MCF 10A (cell line): ENCODE measurements around the gene SLC9A1. TPM values are rescaled to one million over a fixed set of nuclear protein-coding genes. Genes with fewer than 3 reads are reported as not detected.

Experiments used
- BruUV-seq: library from RNA; stranded (reverse); fragments of 400-500 nt; replicated peaks from 2 replicates; lab custom pipeline; 2021; lab: Mats Ljungman, UMichigan
- CTCF ChIA-PET: fragments of 300-600 bp; sonication (Branson Sonifier 250); formaldehyde crosslinking; extraction: SDS; loops from one replicate; lab custom pipeline; 2021; ENCODE audit warnings: antibody characterized with exemption, inconsistent platforms; lab: Yijun Ruan, JAX
- POLR2A ChIA-PET: fragments of 300-600, 350-650 bp; sonication (Branson Sonifier 250); formaldehyde crosslinking; extraction: SDS; loops from one replicate; lab custom pipeline; 2020; ENCODE audit warnings: antibody characterized with exemption, inconsistent platforms; lab: Yijun Ruan, JAX
- DNase-seq: peaks from one replicate; pipeline ENCODE4 v3.0.0-alpha.2; 2018; ENCODE audit not compliant: unreplicated experiment
- H3K27ac Mint-ChIP-seq: one replicate; pipeline ENCODE4 v1.8.0; 2022; ENCODE audit warnings: mild to moderate bottlenecking, low read depth, mixed read lengths; ENCODE audit not compliant: unreplicated experiment
- H3K27me3 Mint-ChIP-seq: one replicate; pipeline ENCODE4 v1.8.0; 2022; ENCODE audit warnings: mixed read lengths; ENCODE audit not compliant: insufficient read depth, unreplicated experiment
- H3K36me3 Mint-ChIP-seq: one replicate; pipeline ENCODE4 v1.8.0; 2022; ENCODE audit warnings: mild to moderate bottlenecking, moderate library complexity, mixed read lengths; ENCODE audit not compliant: insufficient read depth, unreplicated experiment
- H3K4me1 Mint-ChIP-seq: one replicate; pipeline ENCODE4 v1.8.0; 2022; ENCODE audit warnings: mixed read lengths; ENCODE audit not compliant: insufficient read depth, unreplicated experiment
- H3K4me3 Mint-ChIP-seq: one replicate; pipeline ENCODE4 v1.8.0; 2022; ENCODE audit warnings: mild to moderate bottlenecking, moderate library complexity, mixed read lengths; ENCODE audit not compliant: unreplicated experiment
- H3K9me3 Mint-ChIP-seq: one replicate; pipeline ENCODE4 v1.8.0; 2022; ENCODE audit warnings: mixed read lengths; ENCODE audit not compliant: unreplicated experiment
- intact Hi-C: fragments of 100-400 bp; cut with micrococcal nuclease; formaldehyde crosslinking; loops from 2 replicates; pipeline ENCODE4 v1.14.1; 2022
- total RNA-seq: library from RNA; stranded (reverse); gene quantifications from 2 replicates; pipeline ENCODE4 v1.2.3, GENCODE V29; 2022
- TF ChIP-seq, protein P1 (sequence below): fragments of 200-600 bp; IDR thresholded peaks from one replicate; pipeline ENCODE4 v1.8.0; 2022; ENCODE audit warnings: antibody characterized with exemption, mild to moderate bottlenecking; ENCODE audit not compliant: unreplicated experiment

The SLC9A1 gene
- total RNA-seq, 1 experiment from 2014 or later, result 88.8 TPM

DNA sequence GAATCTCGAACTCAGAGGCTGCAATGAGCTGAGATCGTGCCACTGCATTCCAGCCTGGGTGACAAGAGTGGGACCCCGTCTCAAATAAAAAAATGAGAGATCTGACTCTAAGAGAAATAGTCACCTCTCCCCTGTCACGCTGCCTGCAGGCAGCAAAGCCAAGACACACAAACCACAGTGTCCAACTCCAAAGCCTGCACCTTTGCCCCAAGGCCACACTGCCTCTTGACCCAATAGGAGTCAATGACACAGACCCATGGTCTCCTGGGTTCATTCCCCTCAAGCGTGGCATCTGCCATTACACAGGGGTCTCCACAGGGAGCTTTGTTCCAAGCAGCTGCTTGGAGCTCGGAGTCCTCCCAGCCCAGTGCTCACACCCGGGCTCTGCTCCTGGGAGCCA is 46.3 kb downstream of the SLC9A1 start:
- ChIA-PET CTCF (interaction anchor here (0.7 to 5.2 kb wide), 3 partner anchors 9 to 194 kb away, joined by 3 to 22 read pairs (median 12); no protein-coding TSS in a partner anchor), POLR2A (no interaction called here)
- Mint-ChIP-seq H3K4me1 (peaks cover 26% of the 10 kb centered on the region), H3K27me3 (no peaks in the 10 kb centered on the region), H3K36me3 (peaks cover 22% of the 10 kb centered on the region), H3K4me3 (no peak overlapping the region), H3K27ac (no peak overlapping the region), H3K9me3 (no peaks in the 10 kb centered on the region)
- no TSS peak for BruUV-seq
- DNase-seq, result no peak
- TF ChIP-seq, protein P1, sequence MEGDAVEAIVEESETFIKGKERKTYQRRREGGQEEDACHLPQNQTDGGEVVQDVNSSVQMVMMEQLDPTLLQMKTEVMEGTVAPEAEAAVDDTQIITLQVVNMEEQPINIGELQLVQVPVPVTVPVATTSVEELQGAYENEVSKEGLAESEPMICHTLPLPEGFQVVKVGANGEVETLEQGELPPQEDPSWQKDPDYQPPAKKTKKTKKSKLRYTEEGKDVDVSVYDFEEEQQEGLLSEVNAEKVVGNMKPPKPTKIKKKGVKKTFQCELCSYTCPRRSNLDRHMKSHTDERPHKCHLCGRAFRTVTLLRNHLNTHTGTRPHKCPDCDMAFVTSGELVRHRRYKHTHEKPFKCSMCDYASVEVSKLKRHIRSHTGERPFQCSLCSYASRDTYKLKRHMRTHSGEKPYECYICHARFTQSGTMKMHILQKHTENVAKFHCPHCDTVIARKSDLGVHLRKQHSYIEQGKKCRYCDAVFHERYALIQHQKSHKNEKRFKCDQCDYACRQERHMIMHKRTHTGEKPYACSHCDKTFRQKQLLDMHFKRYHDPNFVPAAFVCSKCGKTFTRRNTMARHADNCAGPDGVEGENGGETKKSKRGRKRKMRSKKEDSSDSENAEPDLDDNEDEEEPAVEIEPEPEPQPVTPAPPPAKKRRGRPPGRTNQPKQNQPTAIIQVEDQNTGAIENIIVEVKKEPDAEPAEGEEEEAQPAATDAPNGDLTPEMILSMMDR, result no peak
- intact Hi-C loops, result no loop called here

- no peaks in the 10 kb centered on the region for H3K27me3 Mint-ChIP-seq
- POLR2A ChIA-PET, result interaction anchor here (1.3 kb wide), 1 partner anchor 47 kb away, joined by 3 read pairs; no protein-coding TSS in a partner anchor
- TF ChIP-seq, protein P1, result no peak
- CTCF ChIA-PET, result interaction anchor here (5.3 to 9.4 kb wide), 2 partner anchors 177 to 192 kb away, joined by 67 to 119 read pairs; no protein-coding TSS in a partner anchor
- no peaks in the 10 kb centered on the region for H3K9me3 Mint-ChIP-seq
- BruUV-seq, result no TSS peak
- no peak overlapping the region for H3K4me3 Mint-ChIP-seq
- H3K36me3 Mint-ChIP-seq, result peaks cover 14% of the 10 kb centered on the region
- DNase-seq, result no peak
- peaks cover 9% of the 10 kb centered on the region for H3K4me1 Mint-ChIP-seq
- intact Hi-C loops, result no loop called here
- peak overlapping the region; percentile 75 for H3K27ac Mint-ChIP-seq
Measured at GRCh38 chr1:27106561-27107323, 48.2 kb downstream of the SLC9A1 start.

- intact Hi-C loops, result no loop called here
- H3K27ac Mint-ChIP-seq, result peak overlapping the region; percentile 75
- no peak for DNase-seq
- no peaks in the 10 kb centered on the region for H3K9me3 Mint-ChIP-seq
- TF ChIP-seq, protein P1, result no peak
- no TSS peak for BruUV-seq
- CTCF ChIA-PET, result interaction anchor here (0.7 to 9.4 kb wide), 4 partner anchors 49 to 194 kb away, joined by 3 to 119 read pairs (median 35); no protein-coding TSS in a partner anchor
- no peak overlapping the region for H3K4me3 Mint-ChIP-seq
- peaks cover 15% of the 10 kb centered on the region for H3K36me3 Mint-ChIP-seq
- POLR2A ChIA-PET, result no interaction called here
- no peaks in the 10 kb centered on the region for H3K27me3 Mint-ChIP-seq
- no peaks in the 10 kb centered on the region for H3K4me1 Mint-ChIP-seq
Measured at GRCh38 chr1:27105018-27105417, 49.9 kb downstream of the SLC9A1 start.

GRCh38 chr1:27103498-27103897 is 51.4 kb downstream of the SLC9A1 start:
- no peak overlapping the region for H3K27ac Mint-ChIP-seq
- no peaks in the 10 kb centered on the region for H3K9me3 Mint-ChIP-seq
- CTCF ChIA-PET, result interaction anchor here (0.6 to 9.4 kb wide), 14 partner anchors 8 to 467 kb away, joined by 3 to 119 read pairs (median 4); partner anchors contain the start of gene SLC9A1
- intact Hi-C loops, result no loop called here
- H3K4me1 Mint-ChIP-seq, result peaks cover 15% of the 10 kb centered on the region
- peaks cover 6% of the 10 kb centered on the region for H3K36me3 Mint-ChIP-seq
- no peak for DNase-seq
- TF ChIP-seq, protein P1, result no peak
- no peak overlapping the region for H3K4me3 Mint-ChIP-seq
- no TSS peak for BruUV-seq
- H3K27me3 Mint-ChIP-seq, result no peaks in the 10 kb centered on the region
- POLR2A ChIA-PET, result interaction anchor here (1.5 to 1.8 kb wide), 2 partner anchors 9 to 181 kb away, joined by 7 read pairs; no protein-coding TSS in a partner anchor
